Left ventricle myocardium inferior (tissue), 1 donor: ENCODE data around the gene LTO1. TPM values are rescaled to one million over a fixed set of nuclear protein-coding genes. Genes with fewer than 3 reads are reported as not detected.
A peak's percentile ranks its signal among the peaks of the same experiment; 100 is the strongest.

Source experiments
- DNase-seq: peaks from one replicate; pipeline ENCODE4 v3.0.0-alpha.2; 2020
- H3K27ac ChIP-seq: fragments of 200-600 bp; replicated peaks from 2 replicates; pipeline ENCODE4 v1.8.0; 2021
- H3K27me3 ChIP-seq: fragments of 200-600 bp; 2 replicates; pipeline ENCODE4 v1.8.0; 2021; ENCODE audit warnings: low read depth
- H3K36me3 ChIP-seq: fragments of 200-600 bp; 2 replicates; pipeline ENCODE4 v1.8.0; 2021
- H3K4me1 ChIP-seq: fragments of 200-600 bp; 2 replicates; pipeline ENCODE4 v1.8.0; 2021
- H3K4me3 ChIP-seq: fragments of 200-600 bp; 2 replicates; pipeline ENCODE4 v1.8.0; 2021; ENCODE audit warnings: mild to moderate bottlenecking, moderate library complexity
- H3K9me3 ChIP-seq: fragments of 200-600 bp; replicated peaks from 2 replicates; pipeline ENCODE4 v1.8.0; 2021
- CTCF ChIP-seq: fragments of 200-600 bp; IDR thresholded peaks from 2 replicates; pipeline ENCODE4 v1.8.0; 2021; ENCODE audit warnings: antibody characterized with exemption, mild to moderate bottlenecking, borderline replicate concordance
- intact Hi-C: fragments of 100-400 bp; cut with micrococcal nuclease; formaldehyde crosslinking; loops from one replicate; pipeline ENCODE4 v1.11.0; 2022
- total RNA-seq: library from RNA; stranded (reverse); fragmentation: NEBNext Ultra II Directional; extraction: Animal tissue kit (Norgen Biotek cat#: 25700); gene quantifications from one replicate; pipeline ENCODE4 v1.2.1, GENCODE V29; 2021
- donor health status: DM: no; HTN: yes; CAD: no; lungs with severe emphysema.

The LTO1 gene
- total RNA-seq, 1 donor from 2014 or later = 8.9 TPM

GRCh38 chr11:69635804-69636511, 39.2 kb downstream of the LTO1 start:
- Histone ChIP-seq H3K27me3 (peaks cover 9% of the 10 kb centered on the region), H3K27ac (peak overlapping the region; percentile 99), H3K4me1 (peaks cover 61% of the 10 kb centered on the region), H3K4me3 (peak overlapping the region; percentile 96), H3K9me3 (no peaks in the 10 kb centered on the region), H3K36me3 (no peaks in the 10 kb centered on the region)
- no peak for DNase-seq
- TF ChIP-seq CTCF = no peak
- intact Hi-C loops = no loop called here

GRCh38 chr11:69635195-69635594, 40.0 kb downstream of the LTO1 start:
- peaks cover 54% of the 10 kb centered on the region for H3K4me1 ChIP-seq
- intact Hi-C loops = no loop called here
- DNase-seq = no peak

GRCh38 chr11:69634590-69634989, 40.6 kb downstream of the LTO1 start:
- intact Hi-C loops = no loop called here
- Histone ChIP-seq H3K4me3 (no peak overlapping the region), H3K36me3 (no peaks in the 10 kb centered on the region), H3K27ac (peak overlapping the region; percentile 49), H3K9me3 (peaks cover 7% of the 10 kb centered on the region), H3K4me1 (peaks cover 48% of the 10 kb centered on the region), H3K27me3 (peaks cover 9% of the 10 kb centered on the region)
- peak; percentile 58 for DNase-seq
- TF ChIP-seq CTCF = no peak

More at GRCh38 chr11:69635195-69635594, 40.0 kb downstream of the LTO1 start:
- Histone ChIP-seq H3K27me3 (peaks cover 9% of the 10 kb centered on the region), H3K4me3 (no peak overlapping the region), H3K9me3 (peaks cover 1% of the 10 kb centered on the region), H3K27ac (peak overlapping the region; percentile 49), H3K36me3 (no peaks in the 10 kb centered on the region)
- TF ChIP-seq CTCF = no peak

GRCh38 chr11:69634069-69634468, 41.1 kb downstream of the LTO1 start:
- Histone ChIP-seq H3K27me3 (peaks cover 9% of the 10 kb centered on the region), H3K27ac (peak overlapping the region; percentile 49), H3K9me3 (peaks cover 7% of the 10 kb centered on the region), H3K4me3 (no peak overlapping the region), H3K36me3 (no peaks in the 10 kb centered on the region), H3K4me1 (peaks cover 43% of the 10 kb centered on the region)
- DNase-seq = no peak
- no peak for TF ChIP-seq CTCF
- intact Hi-C loops = no loop called here

GRCh38 chr11:69632900-69633299, 42.3 kb downstream of the LTO1 start:
- TF ChIP-seq CTCF = no peak
- Histone ChIP-seq H3K27ac (no peak overlapping the region), H3K4me1 (peaks cover 32% of the 10 kb centered on the region), H3K36me3 (no peaks in the 10 kb centered on the region), H3K9me3 (peaks cover 7% of the 10 kb centered on the region), H3K27me3 (peaks cover 4% of the 10 kb centered on the region), H3K4me3 (no peak overlapping the region)
- no peak for DNase-seq
- intact Hi-C loops = no loop called here
